ENCODE results near the gene OR6K2. TPM values are rescaled to one million over a fixed set of nuclear protein-coding genes. Genes with fewer than 3 reads are reported as not detected.

OR6K2 gene
- total and polyA plus RNA-seq, 10 of the 15 experiments (the other 5 are each of a cell fraction or from before 2014, with no cell fraction given), result not detected

GRCh38 chr1:158681606-158682005 is 18.8 kb downstream of the OR6K2 start (continued):
- TF ChIP-seq TCF3 (IDR thresholded peaks at IDR 0.05; ENCODE audit: borderline replicate concordance, insufficient read depth, low read depth, low read length) (no peak), MLLT1 (IDR thresholded peaks at IDR 0.05) (no peak)

- in situ Hi-C loops (cut with MboI), result no loop called here
- intact Hi-C loops (cut with micrococcal nuclease; ENCODE audit: unreplicated experiment), result no loop called here
- ChIA-PET POLR2A (no interaction called here), SMC1A (ENCODE audit: uncharacterized antibody, unreplicated experiment) (no interaction called here), RAD21 (ENCODE audit: unreplicated experiment) (no interaction called here), CTCF (interaction anchor here (1.1 to 1.4 kb wide), 2 partner anchors 19 to 30 kb away, joined by 3 read pairs; no protein-coding TSS in a partner anchor)
- BruUV-seq (replicated peaks), result no TSS peak
- no peaks in the 10 kb centered on the region for H3K79me2 ChIP-seq (ENCODE audit: control insufficient read depth, insufficient read depth, low read length)
- H2AFZ ChIP-seq (ENCODE audit: control insufficient read depth, low read depth, low read length), result peak overlapping the region; percentile 25; the same call in 1 of the 2 replicates
- no peaks in the 10 kb centered on the region for H3K9me3 ChIP-seq (replicated peaks; ENCODE audit: control insufficient read depth, insufficient read depth, low read length)
- no peak overlapping the region for H3K4me3 ChIP-seq
- no peak for DNase-seq (ENCODE audit: low read depth, low spot score)
- no peak overlapping the region for H3K9ac ChIP-seq (ENCODE audit: control insufficient read depth, insufficient read depth, low read length)
- no peak for ATAC-seq
- H3K36me3 ChIP-seq (ENCODE audit: control insufficient read depth in 2 of 2, insufficient read depth in 2 of 2, low read length in 1 of 2), result no peaks in the 10 kb centered on the region
- no peaks in the 10 kb centered on the region for H4K20me1 ChIP-seq (ENCODE audit: control insufficient read depth, insufficient read depth)
- TF ChIP-seq ZNF592 (IDR thresholded peaks at IDR 0.05) (no peak), BRCA1 (IDR thresholded peaks at IDR 0.05; ENCODE audit: low read depth, low read length) (no peak), BHLHE40 (IDR thresholded peaks at IDR 0.05; ENCODE audit: borderline replicate concordance in 1 of 2, low read depth in 2 of 2, low read length in 1 of 2) (no peak), TCF7 (IDR thresholded peaks at IDR 0.05; ENCODE audit: borderline replicate concordance) (no peak), NFIC (IDR thresholded peaks at IDR 0.05; ENCODE audit: low read depth, low read length) (no peak), GATAD2B (conservative IDR thresholded peaks at IDR 0.05; ENCODE audit: low read depth) (no peak), RELB (IDR thresholded peaks at IDR 0.05; ENCODE audit: low read depth) (no peak), PRDM15 (CRISPR knock-in tag; IDR thresholded peaks at IDR 0.05) (no peak), HDAC2 (IDR thresholded peaks at IDR 0.05) (no peak), MTA2 (IDR thresholded peaks at IDR 0.05; ENCODE audit: low read depth) (no peak)
- no peak overlapping the region for H3K4me2 ChIP-seq (ENCODE audit: control insufficient read depth, insufficient read depth)
- peaks cover 0 to 2% of the 10 kb centered on the region in 2 experiments; a peak in 2 of 4 replicates for H3K27me3 ChIP-seq (replicated peaks in 1 of 2; ENCODE audit: control insufficient read depth in 2 of 2, insufficient read depth in 2 of 2, low read length in 1 of 2)
- no peak for FAIRE-seq
- WGBS (ENCODE audit: insufficient coverage, insufficient replicate concordance, low lambda C conversion rate, missing lambda C conversion rate), result 56% methylated on average over 1 of the region's 1 CpG
- no peaks in the 10 kb centered on the region for H3K4me1 ChIP-seq (ENCODE audit: control insufficient read depth, insufficient read depth, low read length)
- H3K27ac ChIP-seq (ENCODE audit: control insufficient read depth, insufficient read depth), result no peak overlapping the region
Measured at GRCh38 chr1:158679289-158679688, 21.2 kb downstream of the OR6K2 start.
